Measurements from ENCODE around the gene SMARCD1.

The SMARCD1 gene

DNA sequence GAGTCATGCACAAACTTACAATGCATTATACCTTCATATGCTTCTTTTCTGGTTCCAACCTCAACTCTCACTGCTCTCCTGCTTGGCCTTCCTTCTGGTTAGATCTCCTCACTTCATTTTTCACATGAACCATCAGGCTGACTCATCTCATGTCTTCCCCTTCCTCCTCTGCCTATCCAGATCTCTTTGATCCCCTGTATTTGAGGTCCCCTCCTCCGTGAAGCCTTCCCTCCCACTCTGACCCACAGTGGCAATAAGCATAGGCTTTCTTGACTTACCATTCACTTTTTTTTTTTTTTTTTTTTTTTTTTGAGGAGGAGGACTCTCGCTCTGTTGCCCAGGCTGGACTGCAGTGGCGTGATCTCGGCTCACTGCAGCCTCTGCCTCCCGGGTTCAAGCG, 42.4 kb upstream of the SMARCD1 start:
- H3K4me3 ChIP-seq (ENCODE audit: low read depth, low read length): no peak overlapping the region
- DNase-seq (ENCODE audit: low read depth): no peak
- no peak for TF ChIP-seq CTCF (IDR thresholded peaks at IDR 0.05; ENCODE audit: control insufficient read depth, extremely low read depth, insufficient read depth)

DNA sequence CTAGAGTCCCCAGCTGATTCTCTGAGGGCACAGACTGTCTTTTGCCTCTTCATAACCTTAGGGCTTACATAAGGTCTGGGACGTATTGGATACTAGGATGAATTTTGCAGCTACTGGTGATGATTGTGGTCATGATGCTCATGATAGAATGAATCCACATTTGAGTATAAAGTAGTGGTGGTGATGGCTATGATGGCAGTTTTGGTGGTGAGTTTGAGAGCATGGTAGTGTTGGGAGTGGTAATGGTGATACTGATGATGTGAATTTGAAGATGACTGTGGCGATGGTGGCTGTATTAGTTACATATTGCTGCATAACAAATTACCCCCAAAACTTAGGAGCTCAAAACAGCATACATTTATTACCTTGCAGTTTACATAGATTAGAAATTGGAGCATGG, 41.8 kb upstream of the SMARCD1 start:
- TF ChIP-seq CTCF (IDR thresholded peaks at IDR 0.05; ENCODE audit: control insufficient read depth, extremely low read depth, insufficient read depth): no peak
- DNase-seq (ENCODE audit: low read depth): no peak
- H3K4me3 ChIP-seq (ENCODE audit: low read depth, low read length): no peak overlapping the region

DNA sequence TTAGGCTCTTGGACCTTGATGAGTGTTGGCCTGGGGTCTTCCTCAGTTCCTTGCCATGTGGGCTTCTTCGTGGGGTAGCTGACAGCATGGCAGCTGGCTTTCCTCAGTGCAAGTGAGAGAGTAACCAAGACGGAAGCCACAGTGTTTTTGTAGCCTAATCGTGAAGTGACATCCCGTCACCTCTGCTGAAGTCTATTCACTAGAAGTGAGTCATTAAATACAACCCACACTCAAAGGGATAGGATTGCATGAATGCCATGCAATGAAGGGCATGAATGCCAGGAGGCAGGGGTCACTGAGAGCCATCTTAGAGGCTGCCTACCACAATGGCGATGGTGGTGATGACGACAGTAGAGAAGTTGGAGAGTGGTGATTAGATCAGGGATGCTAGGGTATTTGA, 41.3 kb upstream of the SMARCD1 start:
- TF ChIP-seq CTCF (IDR thresholded peaks at IDR 0.05; ENCODE audit: control insufficient read depth, extremely low read depth, insufficient read depth): no peak
- no peak overlapping the region for H3K4me3 ChIP-seq (ENCODE audit: low read depth, low read length)

DNA sequence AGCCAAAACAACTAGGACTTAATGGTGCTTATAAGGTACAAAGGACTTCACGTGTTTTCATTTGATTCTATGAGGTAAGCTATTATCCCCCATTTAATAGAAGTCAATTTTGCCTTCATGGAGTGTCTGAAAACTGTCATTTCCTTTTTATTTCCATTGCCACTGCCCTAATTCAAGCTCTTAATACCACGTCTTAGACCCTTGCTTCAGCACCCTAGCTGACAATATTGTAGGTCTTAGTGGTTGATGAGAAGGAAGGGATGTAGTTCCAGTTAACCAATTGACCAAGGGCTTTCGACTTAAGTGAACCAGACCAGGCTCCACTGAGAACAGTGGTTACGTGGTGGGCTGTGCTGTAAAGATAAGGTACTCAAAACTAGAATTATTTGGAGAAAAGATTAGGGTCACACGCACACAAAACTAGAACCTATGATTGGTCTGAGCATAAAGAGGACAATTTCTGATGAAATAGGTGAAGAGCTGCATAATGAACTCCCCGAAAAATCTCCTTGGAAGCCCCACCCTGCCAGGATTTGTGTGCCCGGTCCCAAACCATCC, 37.4 kb upstream of the SMARCD1 start:
- H3K4me3 ChIP-seq (ENCODE audit: low read depth, low read length): no peak overlapping the region
- no peak for DNase-seq (ENCODE audit: low read depth)
- no peak for TF ChIP-seq CTCF (IDR thresholded peaks at IDR 0.05; ENCODE audit: control insufficient read depth, extremely low read depth, insufficient read depth)

More for the DNA sequence above, 41.3 kb upstream of the SMARCD1 start:
- DNase-seq (ENCODE audit: low read depth): no peak

DNA sequence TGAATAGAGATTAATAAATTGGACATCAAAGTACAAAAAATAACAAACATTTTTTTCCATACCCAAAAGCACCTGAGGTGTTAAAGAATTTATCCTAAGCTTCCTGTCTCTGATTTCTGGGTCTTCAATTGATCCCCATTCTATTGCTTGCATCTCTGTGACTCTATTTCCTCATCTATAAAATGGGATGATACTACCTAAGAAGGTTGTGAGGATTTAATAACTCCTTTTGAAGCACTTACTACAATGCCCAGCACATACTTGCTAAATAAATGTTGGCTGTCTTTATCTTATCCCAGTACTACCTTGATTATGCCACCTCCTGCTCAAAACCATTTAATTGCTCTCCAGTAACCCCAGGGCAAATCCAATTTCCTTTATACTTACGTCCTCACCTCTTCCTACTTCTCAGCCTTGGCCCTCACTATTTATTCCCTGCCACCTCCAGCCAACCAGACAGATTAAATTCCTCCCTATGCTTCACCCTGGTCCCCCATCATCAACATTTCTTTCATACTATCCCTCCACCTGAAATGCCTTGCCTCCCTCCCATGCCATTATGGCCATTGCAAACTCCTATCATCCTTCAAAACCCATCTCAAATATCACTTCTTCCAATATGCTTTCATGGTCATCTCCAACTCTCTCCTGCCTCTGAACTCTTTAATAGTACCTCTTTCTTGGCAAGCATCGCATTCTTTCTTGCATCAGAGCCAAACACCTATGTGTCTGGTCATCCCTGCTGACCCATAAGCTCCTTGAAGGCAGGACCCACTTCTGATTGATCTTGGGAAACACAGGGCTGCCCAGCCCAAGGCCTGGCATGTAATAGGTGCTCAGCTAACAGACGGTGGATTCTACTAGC, 35.7 kb upstream of the SMARCD1 start:
- DNase-seq (ENCODE audit: low read depth): no peak
- TF ChIP-seq CTCF (IDR thresholded peaks at IDR 0.05; ENCODE audit: control insufficient read depth, extremely low read depth, insufficient read depth): no peak
- no peak overlapping the region for H3K4me3 ChIP-seq (ENCODE audit: low read depth, low read length)

DNA sequence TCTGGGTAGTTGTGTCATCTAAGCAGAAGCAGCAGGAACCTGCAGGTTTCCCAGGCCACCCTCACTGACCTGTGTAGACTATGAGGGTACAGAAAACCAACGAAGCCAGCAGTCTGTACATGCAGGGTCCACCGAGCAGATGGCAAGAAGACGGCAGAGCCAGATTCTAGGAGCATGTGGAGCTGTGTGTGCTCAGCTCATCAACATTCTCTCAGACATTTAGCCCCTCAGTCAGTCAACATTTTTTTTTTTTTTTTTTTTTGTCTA, 35.1 kb upstream of the SMARCD1 start:
- no peak for DNase-seq (ENCODE audit: low read depth)
- TF ChIP-seq CTCF (IDR thresholded peaks at IDR 0.05; ENCODE audit: control insufficient read depth, extremely low read depth, insufficient read depth): no peak
- H3K4me3 ChIP-seq (ENCODE audit: low read depth, low read length): no peak overlapping the region
